RWPE2 (cell line): ENCODE data around the gene NCOA7.

Source experiments
- ATAC-seq: fragments of 200-7000 bp; cut with Tn5 transposase; 3 replicates; pipeline ENCODE4 v1.9.1; 2021; ENCODE audit warnings: low read depth
- DNase-seq: peaks from one replicate; pipeline ENCODE4 v3.0.0-alpha.2; 2020; ENCODE audit warnings: low spot score
- H3K27ac ChIP-seq: fragments of 450-650 bp; 2 replicates; pipeline ENCODE4 v1.5.1; 2017; ENCODE audit warnings: mild to moderate bottlenecking; ENCODE audit not compliant: poor library complexity, severe bottlenecking
- H3K27me3 ChIP-seq: fragments of 250-450 bp; sonication (Bioruptor Pico); 2 replicates; pipeline ENCODE4 v1.5.1; 2021; ENCODE audit warnings: mild to moderate bottlenecking, moderate library complexity; ENCODE audit not compliant: insufficient read depth, poor library complexity, severe bottlenecking
- H3K36me3 ChIP-seq: fragments of 250-450 bp; sonication (Bioruptor Pico); 2 replicates; pipeline ENCODE4 v1.5.1; 2020; ENCODE audit warnings: low read depth, mild to moderate bottlenecking, moderate library complexity
- H3K4me1 ChIP-seq: fragments of 250-450 bp; sonication (Bioruptor Pico); 2 replicates; pipeline ENCODE4 v1.5.1; 2021; ENCODE audit warnings: mild to moderate bottlenecking, moderate library complexity; ENCODE audit not compliant: insufficient read depth, poor library complexity, severe bottlenecking
- H3K4me3 ChIP-seq: fragments of 250-450 bp; sonication (Bioruptor Pico); 2 replicates; pipeline ENCODE4 v1.5.1; 2021; ENCODE audit warnings: mild to moderate bottlenecking, moderate library complexity; ENCODE audit not compliant: severe bottlenecking
- H3K9me3 ChIP-seq: fragments of 250-450 bp; sonication (Bioruptor Pico); 2 replicates; pipeline ENCODE4 v1.5.1; 2021; ENCODE audit warnings: mild to moderate bottlenecking, moderate library complexity; ENCODE audit not compliant: severe bottlenecking
- CTCF ChIP-seq: fragments of 450-650 bp; IDR thresholded peaks from one replicate; pipeline ENCODE4 v1.5.1; 2017; ENCODE audit warnings: mild to moderate bottlenecking, moderate library complexity; ENCODE audit not compliant: poor library complexity, severe bottlenecking

NCOA7 gene

GRCh38 chr6:125954735-125955339 lies 164.1 kb downstream of the NCOA7 start:
- no peak for TF ChIP-seq CTCF
- H3K4me3 ChIP-seq = no peak overlapping the region
- DNase-seq (no peak), ATAC-seq (no peak)
- no peaks in the 10 kb centered on the region for H3K36me3 ChIP-seq
- no peaks in the 10 kb centered on the region for H3K27me3 ChIP-seq
- no peaks in the 10 kb centered on the region for H3K9me3 ChIP-seq
- H3K27ac ChIP-seq = no peak overlapping the region
- peaks cover 23% of the 10 kb centered on the region for H3K4me1 ChIP-seq

GRCh38 chr6:125955973-125956372 lies 165.2 kb downstream of the NCOA7 start:
- no peak for TF ChIP-seq CTCF
- Histone ChIP-seq H3K36me3 (no peaks in the 10 kb centered on the region), H3K27ac (no peak overlapping the region), H3K4me3 (peak overlapping the region; percentile 85), H3K4me1 (peaks cover 15% of the 10 kb centered on the region), H3K9me3 (no peaks in the 10 kb centered on the region), H3K27me3 (no peaks in the 10 kb centered on the region)
- no peak for ATAC-seq
- no peak for DNase-seq

GRCh38 chr6:125956506-125957390 lies 166.0 kb downstream of the NCOA7 start, which contains the start of gene HINT3:
Gene HINT3, plus strand, starts transcription at chr6:125956770. Its CDS starts 208 bp downstream, at chr6:125956978.
- Histone ChIP-seq H3K4me3 (peak within 1 kb of the TSS; percentile 85), H3K36me3 (no peaks in the 10 kb centered on the region), H3K9me3 (no peaks in the 10 kb centered on the region), H3K27me3 (no peaks in the 10 kb centered on the region), H3K4me1 (peaks cover 15% of the 10 kb centered on the region), H3K27ac (peak within 1 kb of the TSS; percentile 43)
- TF ChIP-seq CTCF = peak; percentile 99
- DNase-seq (peak; percentile 95), ATAC-seq (peak; percentile 79)

GRCh38 chr6:125957391-125957693 lies 166.6 kb downstream of the NCOA7 start:
- Histone ChIP-seq H3K27me3 (no peaks in the 10 kb centered on the region), H3K36me3 (no peaks in the 10 kb centered on the region), H3K4me3 (peak overlapping the region; percentile 85), H3K4me1 (peaks cover 15% of the 10 kb centered on the region), H3K9me3 (no peaks in the 10 kb centered on the region), H3K27ac (peak overlapping the region; percentile 43)
- no peak for DNase-seq
- TF ChIP-seq CTCF = no peak
- no peak; the same call in 2 of the 3 replicates for ATAC-seq

- ATAC-seq (peak; percentile 53), DNase-seq (no peak)
- H3K4me3 ChIP-seq = peak overlapping the region; percentile 85
- TF ChIP-seq CTCF = no peak
- no peaks in the 10 kb centered on the region for H3K9me3 ChIP-seq
- peaks cover 15% of the 10 kb centered on the region for H3K4me1 ChIP-seq
- no peaks in the 10 kb centered on the region for H3K36me3 ChIP-seq
- peak overlapping the region; percentile 43 for H3K27ac ChIP-seq
- no peaks in the 10 kb centered on the region for H3K27me3 ChIP-seq
Measured at GRCh38 chr6:125957845-125958244, 167.1 kb downstream of the NCOA7 start.
